AG09319 (cell line): ENCODE data around the gene MYO5B.
"Not testable (repeated sequence)": the region's sequence is repeated elsewhere in the genome, so short reads cannot be mapped to it uniquely, and the experiment has no call there.

Source experiments
- DNase-seq: peaks from one replicate; pipeline ENCODE4 v3.0.0-alpha.2; 2010; ENCODE audit warnings: low read depth; ENCODE audit errors: extremely low read depth
- TF ChIP-seq, protein P1 (sequence below): IDR thresholded peaks from 2 replicates; pipeline ENCODE4 v1.5.1; 2011; ENCODE audit warnings: low read depth, mild to moderate bottlenecking, inconsistent platforms, low read length, moderate library complexity

MYO5B gene

DNA sequence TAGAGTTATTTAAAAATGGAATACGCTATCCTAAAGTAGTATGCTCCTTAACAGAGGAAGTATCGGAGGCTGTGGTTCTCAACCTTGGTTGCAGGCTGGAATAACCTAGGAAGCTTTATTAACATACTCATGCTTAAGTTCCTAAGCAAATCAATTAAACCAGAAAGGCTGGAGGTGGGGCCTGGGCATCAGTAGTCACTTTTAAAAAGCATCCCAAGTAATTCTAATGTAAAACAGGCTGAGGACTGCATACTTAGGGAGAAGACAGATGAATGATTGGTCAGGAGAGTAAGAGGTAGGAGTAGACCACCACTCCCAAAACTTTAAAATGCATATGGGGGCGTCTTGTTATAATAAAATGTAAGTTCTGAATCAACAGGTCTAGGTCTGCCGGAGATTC, 396.9 kb downstream of the MYO5B start:
- no peak for DNase-seq
- TF ChIP-seq, protein P1, sequence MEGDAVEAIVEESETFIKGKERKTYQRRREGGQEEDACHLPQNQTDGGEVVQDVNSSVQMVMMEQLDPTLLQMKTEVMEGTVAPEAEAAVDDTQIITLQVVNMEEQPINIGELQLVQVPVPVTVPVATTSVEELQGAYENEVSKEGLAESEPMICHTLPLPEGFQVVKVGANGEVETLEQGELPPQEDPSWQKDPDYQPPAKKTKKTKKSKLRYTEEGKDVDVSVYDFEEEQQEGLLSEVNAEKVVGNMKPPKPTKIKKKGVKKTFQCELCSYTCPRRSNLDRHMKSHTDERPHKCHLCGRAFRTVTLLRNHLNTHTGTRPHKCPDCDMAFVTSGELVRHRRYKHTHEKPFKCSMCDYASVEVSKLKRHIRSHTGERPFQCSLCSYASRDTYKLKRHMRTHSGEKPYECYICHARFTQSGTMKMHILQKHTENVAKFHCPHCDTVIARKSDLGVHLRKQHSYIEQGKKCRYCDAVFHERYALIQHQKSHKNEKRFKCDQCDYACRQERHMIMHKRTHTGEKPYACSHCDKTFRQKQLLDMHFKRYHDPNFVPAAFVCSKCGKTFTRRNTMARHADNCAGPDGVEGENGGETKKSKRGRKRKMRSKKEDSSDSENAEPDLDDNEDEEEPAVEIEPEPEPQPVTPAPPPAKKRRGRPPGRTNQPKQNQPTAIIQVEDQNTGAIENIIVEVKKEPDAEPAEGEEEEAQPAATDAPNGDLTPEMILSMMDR = no peak

DNA sequence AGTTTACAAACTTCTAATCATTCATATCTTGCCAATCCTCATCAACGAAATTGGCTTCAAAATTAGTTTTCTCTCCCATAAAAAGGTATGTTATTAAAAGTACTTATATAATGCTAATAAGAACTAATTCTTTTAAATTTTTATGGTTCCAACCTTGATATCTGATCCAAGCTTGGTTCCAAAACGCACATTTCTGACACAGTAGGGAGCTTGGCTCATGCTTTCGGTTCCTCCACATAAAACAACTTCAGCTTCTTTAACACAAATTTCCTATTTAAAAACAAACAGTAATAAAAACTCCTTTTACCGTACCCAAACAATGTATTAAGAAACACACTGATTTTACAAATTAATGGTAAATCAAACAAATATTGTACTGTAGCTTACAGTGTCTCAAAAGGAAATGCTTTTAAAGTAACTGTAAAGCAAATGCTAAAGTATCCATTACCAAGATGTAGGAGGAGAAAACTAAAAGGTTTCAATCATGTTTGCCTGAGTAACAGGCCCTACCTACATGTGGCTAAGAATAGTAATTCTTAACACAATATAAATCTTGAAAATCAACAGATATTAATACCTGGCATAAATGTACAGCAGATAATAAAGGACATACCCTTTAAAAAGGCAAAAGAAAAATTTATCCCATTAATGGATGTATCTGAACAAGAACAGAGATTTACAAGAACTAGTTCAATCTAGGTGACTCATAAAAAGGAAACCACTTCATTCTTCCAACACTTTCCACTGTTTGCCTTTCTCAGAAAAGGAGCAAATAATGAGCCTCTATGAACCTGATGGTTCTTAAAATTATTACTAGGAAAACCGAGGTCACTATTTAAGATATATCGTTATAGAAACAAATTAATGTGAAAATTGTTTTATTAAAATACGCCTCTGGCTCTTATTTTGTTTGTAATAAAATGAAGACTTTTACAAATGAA, 399.1 kb downstream of the MYO5B start:
- TF ChIP-seq, protein P1 = no peak
- no peak for DNase-seq

DNA sequence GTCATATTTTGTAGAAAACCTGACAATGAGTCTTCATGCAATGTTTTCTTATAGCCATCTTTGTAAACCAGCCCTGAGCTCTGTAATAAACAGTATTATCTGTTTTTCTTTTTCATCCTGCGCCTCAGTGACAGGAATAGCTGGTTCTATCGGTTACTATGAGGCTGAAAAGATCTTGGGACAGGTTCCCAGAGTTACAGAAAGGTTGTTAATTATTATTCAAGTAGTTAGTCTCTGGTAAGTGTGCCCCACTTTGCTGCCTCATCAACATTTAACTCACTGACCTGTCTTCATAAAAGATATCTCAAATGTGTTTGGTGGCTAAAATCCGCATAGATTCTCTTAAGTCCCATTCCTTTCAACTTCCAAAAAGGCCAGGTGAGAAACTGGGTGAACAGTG, 400.2 kb downstream of the MYO5B start:
- TF ChIP-seq, protein P1 = no peak
- DNase-seq = no peak

DNA sequence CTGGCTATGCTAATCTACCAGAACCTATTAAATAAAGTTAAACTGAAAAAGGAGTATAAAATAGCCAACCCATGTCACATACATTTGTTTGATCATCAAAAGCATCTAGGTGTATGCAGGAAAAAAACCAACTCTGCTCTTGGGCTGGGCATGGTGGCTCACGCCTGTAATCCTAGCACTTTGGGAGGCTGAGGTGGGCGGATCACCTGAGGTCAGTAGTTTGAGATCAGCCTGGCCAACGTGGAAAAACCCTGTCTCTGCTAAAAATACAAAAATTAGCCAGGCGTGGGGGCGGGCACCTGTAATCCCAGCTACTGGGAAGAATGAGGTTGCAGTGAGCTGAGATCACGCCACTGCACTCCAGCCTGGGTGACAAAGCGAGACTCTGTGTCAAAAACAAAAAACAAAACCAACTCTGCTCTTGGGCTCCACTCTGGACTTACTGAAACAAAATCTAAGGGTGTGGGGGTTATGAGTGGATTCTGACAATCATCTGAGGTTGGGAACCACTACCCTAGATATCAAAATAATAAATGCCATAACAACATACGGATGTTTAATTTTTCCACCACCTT, 405.3 kb downstream of the MYO5B start:
- not testable (repeated sequence) for DNase-seq

DNA sequence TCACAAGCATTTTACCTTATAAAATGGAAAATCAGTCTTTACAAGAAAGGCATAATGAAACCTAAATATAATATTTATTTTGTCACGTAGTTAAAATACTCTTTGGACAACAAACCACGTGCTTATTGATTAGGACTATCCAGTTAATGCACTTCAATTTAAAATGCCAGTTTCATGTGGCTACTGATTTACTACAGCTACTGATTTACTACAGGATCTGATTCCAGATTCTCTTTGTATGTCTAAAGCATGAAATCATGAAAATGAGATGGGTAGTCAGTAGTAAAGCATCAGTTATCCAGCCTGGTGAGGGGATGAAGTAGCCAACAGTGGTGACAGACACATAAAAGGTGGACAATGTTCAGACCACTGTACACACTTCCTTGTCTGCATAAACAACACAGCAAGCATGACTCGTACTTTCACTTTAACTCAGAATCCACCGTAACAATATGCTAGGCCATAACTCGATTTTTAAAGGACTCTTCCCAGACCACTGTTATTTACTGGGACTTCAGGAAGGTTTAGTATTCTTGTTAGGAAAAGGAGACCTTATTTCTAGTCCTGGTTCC, 406.5 kb downstream of the MYO5B start:
- DNase-seq = no peak
- TF ChIP-seq, protein P1 = no peak

DNA sequence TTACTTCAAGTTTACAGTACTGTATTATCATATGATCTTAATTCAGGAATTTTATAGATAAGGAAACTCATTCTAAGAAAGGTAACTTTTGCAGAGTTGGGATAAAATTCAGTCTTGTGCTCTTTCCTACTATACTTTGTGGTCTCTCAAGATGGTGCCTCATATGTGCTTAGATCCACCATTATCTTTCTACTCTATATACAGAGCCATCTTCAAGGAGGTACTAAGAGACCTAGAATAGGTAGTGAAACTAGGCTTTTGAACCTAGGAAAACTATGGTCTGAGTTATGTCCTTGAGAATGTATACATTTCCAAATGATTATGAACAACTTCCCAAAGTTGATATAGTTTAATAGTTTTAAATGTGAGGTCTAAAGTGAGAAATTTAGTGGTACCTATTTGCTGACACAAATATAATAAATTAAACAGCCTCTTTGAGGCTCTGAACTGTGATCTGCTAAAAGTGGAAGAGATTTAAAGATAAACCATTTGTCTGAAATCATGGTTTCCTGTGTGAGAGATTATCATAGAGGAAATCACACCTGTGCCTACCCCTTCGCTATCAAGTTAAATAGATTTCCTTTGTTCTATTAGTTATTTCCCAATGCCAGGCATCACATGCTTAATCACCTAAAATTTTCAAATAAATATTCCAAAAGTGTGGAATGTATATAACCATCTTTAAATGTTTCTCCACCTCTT, 408.8 kb downstream of the MYO5B start:
- DNase-seq = no peak
- TF ChIP-seq, protein P1 = no peak

DNA sequence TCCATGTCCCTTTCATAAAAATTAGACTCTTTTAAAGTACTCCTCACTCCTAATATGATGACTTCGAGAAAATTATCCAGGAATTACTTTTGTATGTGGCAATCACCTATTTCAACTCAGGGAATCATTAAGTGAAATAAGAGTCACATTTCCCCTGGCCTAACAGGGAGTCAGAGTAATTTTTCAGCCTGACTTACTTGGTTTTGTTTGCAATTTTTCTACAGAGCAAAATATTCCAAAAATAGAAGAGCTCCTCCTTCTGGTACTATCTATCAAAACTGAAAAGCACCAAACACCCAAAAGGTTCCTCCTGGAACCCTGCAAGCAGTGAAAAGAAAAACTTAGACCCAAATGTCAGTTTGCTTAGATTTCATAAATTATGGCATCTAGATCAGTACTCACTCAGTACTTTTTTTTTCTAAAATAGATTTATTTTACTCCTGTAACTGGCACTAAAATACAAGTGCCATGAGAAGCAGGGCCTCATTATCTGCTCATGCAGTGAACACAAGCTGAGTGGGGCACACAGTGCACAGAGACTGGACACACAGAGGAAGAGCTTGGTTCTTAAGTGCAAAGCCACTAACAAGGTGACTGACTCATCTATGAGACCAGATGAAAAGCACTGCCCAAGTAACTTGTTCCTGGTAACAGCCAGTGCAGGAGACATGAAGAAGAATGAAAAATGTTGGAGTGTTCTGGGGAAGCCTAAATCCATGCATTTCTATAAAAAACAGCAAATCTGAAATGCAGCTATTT, 410.3 kb downstream of the MYO5B start:
- TF ChIP-seq, protein P1 = peak; percentile 41
- DNase-seq = peak; percentile 10

DNA sequence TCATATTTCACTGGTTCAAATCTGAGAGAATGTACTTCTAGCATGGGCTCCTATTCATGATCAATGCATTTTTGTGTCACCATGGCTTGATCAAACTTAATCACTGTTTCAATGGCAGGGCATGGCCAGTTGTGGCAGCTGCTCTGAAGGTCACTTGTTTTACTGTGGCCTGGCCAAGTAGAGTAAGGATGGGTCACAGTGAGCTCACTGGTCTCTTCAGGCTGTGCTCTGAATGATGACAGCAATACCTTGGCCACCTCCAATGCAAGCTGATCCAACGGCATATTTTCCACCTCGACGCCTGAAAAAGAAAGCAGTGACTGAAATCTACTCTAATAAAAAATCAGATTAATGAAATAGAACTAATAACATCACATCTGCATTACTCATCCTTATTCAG, 411.3 kb downstream of the MYO5B start:
- DNase-seq = not testable (repeated sequence)
